Epithelial cell of esophagus (primary cell): ENCODE measurements around the gene NBR1.
"Not testable (repeated sequence)": the region's sequence is repeated elsewhere in the genome, so short reads cannot be mapped to it uniquely, and the experiment has no call there.

ENCODE experiments used
- DNase-seq: peaks from one replicate; pipeline ENCODE4 v3.0.0; 2010; ENCODE audit warnings: low read depth
- H3K4me3 ChIP-seq: 2 replicates; pipeline ENCODE4 v1.5.1; 2011; ENCODE audit warnings: mild to moderate bottlenecking, low read length, control low read depth
- TF ChIP-seq, protein P1 (sequence below): IDR thresholded peaks from 2 replicates; pipeline ENCODE4 v1.5.1; 2011; ENCODE audit warnings: low read depth, mild to moderate bottlenecking, low read length, control low read depth, inconsistent platforms; ENCODE audit not compliant: insufficient read depth; ENCODE audit errors: missing control alignments

NBR1 gene

DNA sequence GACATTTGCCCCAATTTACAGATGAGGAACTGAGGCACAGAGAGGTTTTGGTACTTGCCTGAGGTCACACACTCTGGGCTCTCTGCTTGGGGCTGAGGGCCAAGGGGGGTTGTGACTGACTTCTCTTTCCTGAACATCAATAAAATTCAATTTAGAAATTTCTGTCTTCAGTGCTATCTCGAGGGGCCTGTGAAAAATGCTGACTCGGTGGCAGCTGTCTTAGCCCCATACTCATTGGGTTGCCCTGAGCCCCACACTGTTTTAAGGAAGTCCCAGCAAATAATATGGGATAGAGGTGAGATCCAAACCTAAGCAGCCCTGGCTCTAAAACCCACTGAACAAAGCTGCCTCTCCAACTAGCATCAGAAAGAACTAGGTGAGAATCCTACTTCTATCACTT, 38.9 kb upstream of the NBR1 start:
- TF ChIP-seq, protein P1, sequence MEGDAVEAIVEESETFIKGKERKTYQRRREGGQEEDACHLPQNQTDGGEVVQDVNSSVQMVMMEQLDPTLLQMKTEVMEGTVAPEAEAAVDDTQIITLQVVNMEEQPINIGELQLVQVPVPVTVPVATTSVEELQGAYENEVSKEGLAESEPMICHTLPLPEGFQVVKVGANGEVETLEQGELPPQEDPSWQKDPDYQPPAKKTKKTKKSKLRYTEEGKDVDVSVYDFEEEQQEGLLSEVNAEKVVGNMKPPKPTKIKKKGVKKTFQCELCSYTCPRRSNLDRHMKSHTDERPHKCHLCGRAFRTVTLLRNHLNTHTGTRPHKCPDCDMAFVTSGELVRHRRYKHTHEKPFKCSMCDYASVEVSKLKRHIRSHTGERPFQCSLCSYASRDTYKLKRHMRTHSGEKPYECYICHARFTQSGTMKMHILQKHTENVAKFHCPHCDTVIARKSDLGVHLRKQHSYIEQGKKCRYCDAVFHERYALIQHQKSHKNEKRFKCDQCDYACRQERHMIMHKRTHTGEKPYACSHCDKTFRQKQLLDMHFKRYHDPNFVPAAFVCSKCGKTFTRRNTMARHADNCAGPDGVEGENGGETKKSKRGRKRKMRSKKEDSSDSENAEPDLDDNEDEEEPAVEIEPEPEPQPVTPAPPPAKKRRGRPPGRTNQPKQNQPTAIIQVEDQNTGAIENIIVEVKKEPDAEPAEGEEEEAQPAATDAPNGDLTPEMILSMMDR = no peak
- no peak overlapping the region for H3K4me3 ChIP-seq
- no peak for DNase-seq

DNA sequence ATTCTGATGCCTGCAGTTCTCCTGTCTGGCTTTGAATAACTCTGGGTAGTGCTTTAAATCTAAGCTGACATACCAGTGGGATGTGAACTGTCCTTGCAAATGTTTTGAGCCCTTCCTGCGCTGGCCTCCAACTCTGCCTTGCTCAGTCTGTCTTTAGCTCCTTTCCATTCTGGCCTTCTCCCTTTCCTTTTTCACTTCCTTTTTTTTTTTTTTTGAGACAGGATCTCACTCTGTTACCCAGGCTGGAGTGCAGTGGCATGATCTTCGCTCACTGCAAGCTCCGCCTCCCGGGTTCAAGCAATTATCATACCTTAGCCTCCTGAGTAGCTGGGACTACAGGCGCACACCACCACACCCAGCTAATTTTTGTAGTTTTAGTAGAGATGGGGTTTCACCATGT, 37.6 kb upstream of the NBR1 start:
- not testable (repeated sequence) for DNase-seq, H3K4me3 ChIP-seq

DNA sequence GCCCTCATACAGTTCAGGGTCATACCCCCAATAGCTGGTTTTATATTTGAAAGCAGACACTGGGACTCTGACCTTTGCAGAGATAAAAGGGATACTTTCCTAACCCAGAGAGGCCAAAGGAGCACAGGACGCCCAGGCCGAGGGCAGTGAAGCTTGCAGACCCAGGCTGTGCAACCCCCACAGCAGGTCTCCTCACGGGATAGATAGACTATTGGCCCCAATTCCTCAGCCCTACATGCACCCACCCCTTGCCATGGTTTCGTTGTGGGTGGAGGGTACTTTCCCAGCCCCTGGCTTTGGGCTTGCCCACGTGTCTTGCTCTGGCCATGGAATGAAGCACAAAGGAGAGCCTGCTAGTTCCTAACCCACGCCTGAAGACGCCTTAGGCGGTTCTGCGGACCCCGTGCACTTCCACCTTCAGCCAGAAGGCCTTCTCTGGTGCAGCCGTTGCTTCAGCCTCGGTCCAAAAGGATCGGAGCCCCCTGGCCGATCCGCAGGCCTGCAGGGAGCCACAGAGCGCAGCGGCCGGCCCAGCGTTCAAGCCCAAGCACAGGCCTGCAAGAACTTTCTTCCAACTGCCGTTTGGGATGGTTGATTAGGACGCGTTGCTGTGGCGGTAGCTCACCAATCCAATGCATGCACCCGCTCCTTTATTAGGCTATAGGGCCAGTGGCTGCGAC, 36.1 kb upstream of the NBR1 start:
- TF ChIP-seq, protein P1 = no peak
- DNase-seq = no peak
- H3K4me3 ChIP-seq = no peak overlapping the region

DNA sequence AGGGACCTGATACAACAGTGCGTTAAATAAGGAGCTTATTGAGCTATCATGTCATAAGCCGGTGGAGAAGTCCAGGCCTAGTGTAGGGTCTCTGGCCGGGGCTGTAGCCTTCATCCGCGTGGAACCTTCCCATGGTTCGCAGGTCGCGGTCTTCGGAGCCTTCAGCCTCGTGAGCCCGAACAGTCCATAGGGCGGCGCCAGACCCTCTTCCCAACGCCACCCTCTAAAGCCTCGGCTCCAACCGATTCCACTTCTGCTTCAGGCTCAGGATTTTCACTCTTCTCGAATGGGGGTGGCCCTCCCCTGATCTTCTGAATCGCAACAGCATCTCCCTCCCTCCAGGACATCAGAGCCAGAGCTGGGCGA, 35.6 kb upstream of the NBR1 start:
- H3K4me3 ChIP-seq = no peak overlapping the region
- no peak for DNase-seq
- TF ChIP-seq, protein P1 = no peak

GRCh38 chr17:43136574-43136973, 34.4 kb upstream of the NBR1 start:
- not testable (repeated sequence) for H3K4me3 ChIP-seq, DNase-seq

- DNase-seq, H3K4me3 ChIP-seq: not testable (repeated sequence)
These were observed 32.5 kb upstream of the NBR1 start for GRCh38 chr17:43138531-43138930.

- H3K4me3 ChIP-seq = no peak overlapping the region
- DNase-seq = no peak
- TF ChIP-seq, protein P1 = no peak
These were observed 30.4 kb upstream of the NBR1 start for GRCh38 chr17:43140396-43141332.

DNA sequence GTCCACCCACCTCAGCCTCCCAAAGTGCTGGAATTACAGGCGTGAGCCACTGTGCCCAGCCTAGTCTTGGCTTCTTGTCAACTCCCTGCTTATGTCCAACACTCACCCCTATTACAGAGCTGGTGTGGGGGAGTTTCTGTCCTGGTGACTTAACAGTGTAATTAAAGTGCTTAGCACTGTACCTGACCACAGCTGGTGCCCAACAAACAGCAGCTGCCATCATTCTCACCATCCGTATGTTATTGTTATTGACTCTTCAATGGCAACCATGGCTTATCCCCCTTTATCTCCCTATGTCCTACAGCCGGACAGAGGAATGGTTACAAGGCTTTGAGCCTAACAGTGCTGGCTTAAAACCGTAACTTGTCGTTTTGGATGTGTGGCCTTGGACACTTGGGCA, 28.9 kb upstream of the NBR1 start:
- TF ChIP-seq, protein P1 = no peak
- no peak overlapping the region for H3K4me3 ChIP-seq
- no peak for DNase-seq
